ENCODE results near the gene CTBP2. TPM values are rescaled to one million over a fixed set of nuclear protein-coding genes. Genes with fewer than 3 reads are reported as not detected.

The CTBP2 gene
- total RNA-seq: 10 to 100 TPM; 71.2 to 77.6 TPM
- 10 to 100 TPM; 80.8 to 90.0 (median 86.5) TPM for polyA plus RNA-seq (ENCODE audit: insufficient read length in 6 of 6)
- long read RNA-seq, donor 1, full-length matches to known transcripts: 13 of 53 reads
- long read RNA-seq, donor 1, partial matches to known transcripts: 40 of 53 reads
- long read RNA-seq, donor 1, other reads (novel, unspliced or antisense): 0 of 53 reads
- long read RNA-seq, donor 2, full-length matches to known transcripts: 6 of 19 reads
- long read RNA-seq, donor 2, partial matches to known transcripts: 13 of 19 reads
- long read RNA-seq, donor 2, other reads (novel, unspliced or antisense): 0 of 19 reads
- long read RNA-seq, donor 3, full-length matches to known transcripts: 12 of 36 reads
- long read RNA-seq, donor 3, partial matches to known transcripts: 15 of 36 reads
- long read RNA-seq, donor 3, other reads (novel, unspliced or antisense): 9 of 36 reads
- long read RNA-seq, donor 4, full-length matches to known transcripts: 1 of 20 reads
- long read RNA-seq, donor 4, partial matches to known transcripts: 5 of 20 reads
- long read RNA-seq, donor 4, other reads (novel, unspliced or antisense): 14 of 20 reads
- long read RNA-seq, donor 5, full-length matches to known transcripts: 9 of 43 reads
- long read RNA-seq, donor 5, partial matches to known transcripts: 34 of 43 reads
- long read RNA-seq, donor 5, other reads (novel, unspliced or antisense): 0 of 43 reads
- long read RNA-seq, donor 6, full-length matches to known transcripts: 11 of 11 reads
- long read RNA-seq, donor 6, partial matches to known transcripts: 0 of 11 reads
- long read RNA-seq, donor 6, other reads (novel, unspliced or antisense): 0 of 11 reads
- long read RNA-seq, donor 7, full-length matches to known transcripts: 7 of 7 reads
- long read RNA-seq, donor 7, partial matches to known transcripts: 0 of 7 reads
- long read RNA-seq, donor 7, other reads (novel, unspliced or antisense): 0 of 7 reads
- long read RNA-seq, donor 8, full-length matches to known transcripts: 8 of 13 reads
- long read RNA-seq, donor 8, partial matches to known transcripts: 5 of 13 reads
- long read RNA-seq, donor 8, other reads (novel, unspliced or antisense): 0 of 13 reads
- long read RNA-seq, donor 9: 0 reads
- long read RNA-seq, donor 10, partial matches to known transcripts: 2 of 4 reads
- long read RNA-seq, donor 10, other reads (novel, unspliced or antisense): 2 of 4 reads
- long read RNA-seq, donor 11, full-length matches to known transcripts: 12 of 25 reads
- long read RNA-seq, donor 11, partial matches to known transcripts: 13 of 25 reads
- long read RNA-seq, donor 11, other reads (novel, unspliced or antisense): 0 of 25 reads
- long read RNA-seq, donor 12, full-length matches to known transcripts: 3 of 26 reads
- long read RNA-seq, donor 12, partial matches to known transcripts: 23 of 26 reads
- long read RNA-seq, donor 12, other reads (novel, unspliced or antisense): 0 of 26 reads

GRCh38 chr10:125159932-125160855 lies at the start of gene CTBP2:
Gene CTBP2 (minus strand): TSS chr10:125160563.
- intact Hi-C loops (cut with DNase I): loop anchor here in 1 of 2 donors (10.0 kb wide), 1 partner anchor 105 kb away; no protein-coding TSS in a partner anchor
- Histone ChIP-seq H3K4me3 (peak within 1 kb of the TSS; percentile 64 to 83), H3K27ac (peak within 1 kb of the TSS; percentile 97), H3K27me3 (peaks cover 0 to 15% of the 10 kb centered on the region in 2 donors), H3K36me3 (no peaks in the 10 kb centered on the region), H3K9me3 (no peaks in the 10 kb centered on the region), H3K4me1 (peaks cover 19 to 37% of the 10 kb centered on the region in 2 donors)
- TF ChIP-seq CTCF (IDR thresholded peaks at IDR 0.05): no peak
- ATAC-seq: peak; percentile 20
- DNase-seq: peak in 3 of 4 donors; percentile 66 to 89 (median 77)

GRCh38 chr10:125209591-125210355 lies 49.4 kb upstream of the CTBP2 start:
- Histone ChIP-seq H3K27ac (no peak overlapping the region), H3K4me3 (no peak overlapping the region), H3K27me3 (no peaks in the 10 kb centered on the region), H3K36me3 (no peaks in the 10 kb centered on the region), H3K4me1 (no peaks in the 10 kb centered on the region), H3K9me3 (no peaks in the 10 kb centered on the region)
- intact Hi-C loops (cut with DNase I): no loop called here
- ATAC-seq (no peak), DNase-seq (peak in 1 of 4 donors; percentile 5)
- TF ChIP-seq CTCF (IDR thresholded peaks at IDR 0.05): no peak

GRCh38 chr10:125208854-125209565 lies 48.6 kb upstream of the CTBP2 start:
- no peak for ATAC-seq
- no peak for TF ChIP-seq CTCF (IDR thresholded peaks at IDR 0.05)
- Histone ChIP-seq H3K27ac (no peak overlapping the region), H3K9me3 (no peaks in the 10 kb centered on the region), H3K27me3 (no peaks in the 10 kb centered on the region), H3K4me3 (no peak overlapping the region), H3K36me3 (no peaks in the 10 kb centered on the region), H3K4me1 (no peaks in the 10 kb centered on the region)
- no peak for DNase-seq
- intact Hi-C loops (cut with DNase I): no loop called here

All from left lung (tissue), 14 donors.